DOHH2 (cell line): ENCODE measurements around the gene GBP4.

Source experiments
- H3F3A ChIP-seq: fragments of 200-600 bp; sonication (generic), shearing (Covaris generic); 2 replicates; pipeline ENCODE4 v1.6.0; 2016; ENCODE audit warnings: antibody characterized with exemption, mild to moderate bottlenecking; ENCODE audit not compliant: control insufficient read depth, insufficient read depth
- H3K27ac ChIP-seq: fragments of 200-600 bp; sonication (generic); 2 replicates; pipeline ENCODE4 v1.5.1; 2014; ENCODE audit warnings: low read depth, mild to moderate bottlenecking, low read length, moderate library complexity
- H3K27me3 ChIP-seq: fragments of 200-600 bp; sonication (generic); 2 replicates; pipeline ENCODE4 v1.6.1; 2014; ENCODE audit warnings: mild to moderate bottlenecking, low read length, mixed read lengths; ENCODE audit not compliant: control insufficient read depth
- H3K36me3 ChIP-seq: fragments of 200-600 bp; sonication (generic); 2 replicates; pipeline ENCODE4 v1.6.1; 2014; ENCODE audit warnings: mild to moderate bottlenecking, low read length, moderate library complexity, mixed read lengths; ENCODE audit not compliant: control insufficient read depth
- H3K4me1 ChIP-seq: fragments of 200-600 bp; sonication (generic); 2 replicates; pipeline ENCODE4 v1.6.1; 2014; ENCODE audit warnings: mild to moderate bottlenecking, low read length, mixed read lengths; ENCODE audit not compliant: control insufficient read depth
- H3K4me2 ChIP-seq: fragments of 200-600 bp; sonication (generic); 2 replicates; pipeline ENCODE4 v1.6.0; 2014; ENCODE audit warnings: mild to moderate bottlenecking, low read length, moderate library complexity
- H3K4me3 ChIP-seq: fragments of 200-600 bp; sonication (generic); 2 replicates; pipeline ENCODE4 v1.5.1; 2014; ENCODE audit warnings: mild to moderate bottlenecking, low read length, mixed read lengths
- H3K79me2 ChIP-seq: fragments of 200-600 bp; sonication (generic); 2 replicates; pipeline ENCODE4 v1.6.1; 2014; ENCODE audit warnings: mild to moderate bottlenecking, low read length, mixed read lengths; ENCODE audit not compliant: control insufficient read depth
- H3K9me2 ChIP-seq: fragments of 200-600 bp; sonication (generic); replicated peaks from 2 replicates; pipeline ENCODE4 v1.6.1; 2014; ENCODE audit warnings: mild to moderate bottlenecking, low read length, mixed read lengths; ENCODE audit not compliant: control insufficient read depth
- H3K9me3 ChIP-seq: fragments of 200-600 bp; sonication (generic); 2 replicates; pipeline ENCODE4 v1.6.1; 2014; ENCODE audit warnings: antibody characterized with exemption, low read length, mixed read lengths; ENCODE audit not compliant: control insufficient read depth, insufficient read depth
- H4K20me1 ChIP-seq: fragments of 200-600 bp; sonication (generic); 2 replicates; pipeline ENCODE4 v1.6.0; 2014; ENCODE audit warnings: low read depth, mild to moderate bottlenecking, antibody characterized with exemption, low read length, moderate library complexity; ENCODE audit not compliant: control insufficient read depth, insufficient read depth
- EZH2phosphoT487 ChIP-seq: fragments of 200-600 bp; sonication (generic); IDR thresholded peaks from 2 replicates; pipeline ENCODE4 v1.6.1; 2017; ENCODE audit warnings: borderline replicate concordance, mild to moderate bottlenecking, antibody characterized with exemption, low read length, moderate library complexity, mixed read lengths
- TF ChIP-seq, protein P1 (sequence below): fragments of 200-600 bp; sonication (generic); IDR thresholded peaks from one replicate; pipeline ENCODE4 v1.5.1; 2014; ENCODE audit warnings: antibody characterized with exemption, mild to moderate bottlenecking, low read depth, low read length; ENCODE audit not compliant: poor library complexity, severe bottlenecking

Gene GBP4

DNA sequence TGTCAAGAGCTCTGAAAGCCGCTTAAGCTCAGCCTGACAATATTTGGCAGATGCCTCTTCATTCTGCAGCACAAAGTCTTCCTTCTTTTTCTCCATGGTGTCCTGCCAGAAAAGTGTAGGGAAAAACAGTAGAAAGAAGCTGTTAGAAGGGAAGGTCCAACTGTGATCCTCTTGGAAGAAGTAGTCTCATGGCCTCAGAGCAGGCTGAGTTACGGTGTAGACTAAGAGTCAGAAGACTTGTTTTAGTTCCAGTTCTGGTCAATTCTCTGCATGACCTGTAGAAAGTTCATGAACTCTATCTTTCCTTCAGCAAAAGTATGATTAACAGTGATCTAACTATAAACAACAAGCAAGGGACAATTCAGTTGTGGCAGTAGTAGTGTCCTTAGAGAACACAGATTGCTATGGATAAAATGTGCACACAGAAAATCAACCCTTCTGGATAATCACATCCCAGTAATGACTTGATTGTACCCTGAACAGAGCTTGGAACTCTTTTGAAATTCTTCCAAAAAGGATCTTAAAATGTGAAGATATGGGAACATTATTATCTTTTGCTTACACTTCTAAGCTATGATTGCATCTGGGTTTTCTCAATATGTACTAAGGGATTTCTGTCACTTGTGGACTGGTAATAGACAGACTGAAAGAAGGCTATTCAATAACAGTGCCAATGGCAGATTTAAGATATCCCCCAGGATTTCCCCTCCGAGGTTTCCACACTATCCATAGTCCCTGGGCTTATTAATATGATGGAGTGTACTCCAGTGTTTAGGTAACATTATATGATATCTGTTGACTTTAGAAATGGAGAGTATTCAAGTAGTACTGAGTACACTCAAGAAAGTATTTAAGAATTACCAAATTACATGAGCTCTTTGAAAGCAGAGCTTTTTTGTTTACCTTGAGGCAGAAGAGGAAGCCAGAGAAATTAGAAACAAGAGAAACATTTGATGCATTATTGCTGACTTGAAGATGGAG is 50.8 kb downstream of the GBP4 start:
- no peak overlapping the region for H3K4me2 ChIP-seq
- H4K20me1 ChIP-seq = no peaks in the 10 kb centered on the region
- no peak overlapping the region for H3K27ac ChIP-seq
- TF ChIP-seq, protein P1, sequence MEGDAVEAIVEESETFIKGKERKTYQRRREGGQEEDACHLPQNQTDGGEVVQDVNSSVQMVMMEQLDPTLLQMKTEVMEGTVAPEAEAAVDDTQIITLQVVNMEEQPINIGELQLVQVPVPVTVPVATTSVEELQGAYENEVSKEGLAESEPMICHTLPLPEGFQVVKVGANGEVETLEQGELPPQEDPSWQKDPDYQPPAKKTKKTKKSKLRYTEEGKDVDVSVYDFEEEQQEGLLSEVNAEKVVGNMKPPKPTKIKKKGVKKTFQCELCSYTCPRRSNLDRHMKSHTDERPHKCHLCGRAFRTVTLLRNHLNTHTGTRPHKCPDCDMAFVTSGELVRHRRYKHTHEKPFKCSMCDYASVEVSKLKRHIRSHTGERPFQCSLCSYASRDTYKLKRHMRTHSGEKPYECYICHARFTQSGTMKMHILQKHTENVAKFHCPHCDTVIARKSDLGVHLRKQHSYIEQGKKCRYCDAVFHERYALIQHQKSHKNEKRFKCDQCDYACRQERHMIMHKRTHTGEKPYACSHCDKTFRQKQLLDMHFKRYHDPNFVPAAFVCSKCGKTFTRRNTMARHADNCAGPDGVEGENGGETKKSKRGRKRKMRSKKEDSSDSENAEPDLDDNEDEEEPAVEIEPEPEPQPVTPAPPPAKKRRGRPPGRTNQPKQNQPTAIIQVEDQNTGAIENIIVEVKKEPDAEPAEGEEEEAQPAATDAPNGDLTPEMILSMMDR = no peak
- TF ChIP-seq EZH2phosphoT487 = no peak
- H3K36me3 ChIP-seq = no peaks in the 10 kb centered on the region
- H3K27me3 ChIP-seq = no peaks in the 10 kb centered on the region
- H3K79me2 ChIP-seq = no peaks in the 10 kb centered on the region
- H3K4me3 ChIP-seq = no peak overlapping the region
- H3F3A ChIP-seq = no peaks in the 10 kb centered on the region
- no peaks in the 10 kb centered on the region for H3K4me1 ChIP-seq
- H3K9me2 ChIP-seq = no peaks in the 10 kb centered on the region
- H3K9me3 ChIP-seq = no peaks in the 10 kb centered on the region

DNA sequence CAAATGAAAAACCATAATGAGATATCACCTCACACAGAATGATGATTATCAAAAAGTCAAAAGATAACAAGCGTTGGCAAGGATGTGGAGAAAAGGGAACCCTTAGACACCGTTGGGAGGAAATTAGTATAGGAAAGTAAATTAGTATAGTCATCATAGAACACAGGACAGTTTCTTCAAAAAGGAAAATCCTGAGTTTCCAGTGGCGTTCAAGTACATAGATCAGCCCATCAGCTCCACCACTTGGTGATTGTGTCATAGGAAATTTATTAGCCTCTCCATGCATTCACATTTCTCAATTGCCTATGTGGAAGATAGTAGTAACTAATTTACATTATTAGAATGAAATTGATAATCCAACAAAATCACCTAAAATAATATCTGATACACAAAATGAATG is 52.0 kb downstream of the GBP4 start:
- H3K27me3 ChIP-seq = no peaks in the 10 kb centered on the region
- H3K27ac ChIP-seq = no peak overlapping the region
- H3K36me3 ChIP-seq = no peaks in the 10 kb centered on the region
- H3K4me1 ChIP-seq = no peaks in the 10 kb centered on the region
- TF ChIP-seq EZH2phosphoT487 = no peak
- TF ChIP-seq, protein P1 = no peak
- no peaks in the 10 kb centered on the region for H3K9me3 ChIP-seq
- no peaks in the 10 kb centered on the region for H3F3A ChIP-seq
- H3K4me2 ChIP-seq = no peak overlapping the region
- H3K4me3 ChIP-seq = no peak overlapping the region
- H4K20me1 ChIP-seq = no peaks in the 10 kb centered on the region
- no peaks in the 10 kb centered on the region for H3K9me2 ChIP-seq
- no peaks in the 10 kb centered on the region for H3K79me2 ChIP-seq

DNA sequence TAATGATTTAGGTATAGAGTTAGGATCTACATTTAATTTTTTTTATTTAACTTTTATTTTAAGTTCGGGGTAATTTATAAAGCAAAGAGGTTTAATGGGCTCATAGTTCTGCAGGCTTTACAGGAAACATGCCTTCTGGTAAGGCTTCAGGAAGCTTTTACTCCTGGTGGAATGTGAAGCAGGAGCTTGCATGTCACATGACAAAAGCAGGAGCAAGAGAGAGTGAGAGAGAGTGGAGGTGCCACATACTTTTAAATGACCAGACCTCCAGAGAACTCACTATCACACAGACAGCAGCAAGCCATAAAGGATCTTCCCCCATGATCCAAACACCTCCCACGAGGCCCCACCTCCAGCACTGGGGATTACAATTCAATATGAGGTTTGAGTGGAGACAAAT is 55.3 kb downstream of the GBP4 start:
- Histone ChIP-seq H4K20me1 (no peaks in the 10 kb centered on the region), H3K79me2 (no peaks in the 10 kb centered on the region), H3F3A (no peaks in the 10 kb centered on the region), H3K4me2 (no peak overlapping the region), H3K36me3 (no peaks in the 10 kb centered on the region), H3K27me3 (no peaks in the 10 kb centered on the region), H3K4me3 (no peak overlapping the region), H3K9me2 (no peaks in the 10 kb centered on the region), H3K4me1 (no peaks in the 10 kb centered on the region), H3K9me3 (no peaks in the 10 kb centered on the region), H3K27ac (no peak overlapping the region)
- TF ChIP-seq, protein P1 = no peak
- no peak for TF ChIP-seq EZH2phosphoT487
